Measurements from ENCODE around the gene NFS1. TPM values are rescaled to one million over a fixed set of nuclear protein-coding genes. Genes with fewer than 3 reads are reported as not detected.

The NFS1 gene
- polyA plus RNA-seq, 2 of the 4 experiments (the other 2 are of a cell fraction) = 44.0 to 50.5 TPM

GRCh38 chr20:35729836-35730582 lies 30.9 kb upstream of the NFS1 start (continued):
- TF ChIP-seq REST (IDR thresholded peaks at IDR 0.05) (no peak), NPAS2 (CRISPR knock-in tag; IDR thresholded peaks at IDR 0.05; ENCODE audit: borderline replicate concordance) (no peak), RNF2 (IDR thresholded peaks at IDR 0.05; ENCODE audit: borderline replicate concordance, low read depth) (no peak), TFCP2L1 (CRISPR knock-in tag; IDR thresholded peaks at IDR 0.05) (no peak), MYC (IDR thresholded peaks at IDR 0.05; ENCODE audit: borderline replicate concordance, low read length) (no peak), CHD2 (IDR thresholded peaks at IDR 0.05; ENCODE audit: low read length, partially characterized antibody) (no peak), NFE2L2 (conservative IDR thresholded peaks at IDR 0.05; ENCODE audit: low read length) (no peak), KDM5A (IDR thresholded peaks at IDR 0.05) (no peak), POLR2AphosphoS2 (conservative IDR thresholded peaks at IDR 0.05; ENCODE audit: low read length) (0 out of 2 replicates have a peak, but pooled peaks have one; percentile 3), MAFK (IDR thresholded peaks at IDR 0.05; ENCODE audit: partially characterized antibody) (no peak), SREBF2 (IDR thresholded peaks at IDR 0.05) (no peak), KDM1A (IDR thresholded peaks at IDR 0.05; ENCODE audit: low read depth) (no peak), RAD21 (conservative IDR thresholded peaks at IDR 0.05 in 1 of 2, IDR thresholded peaks at IDR 0.05 in 1 of 2) (no peak)

- H3K4me2 ChIP-seq = no peak overlapping the region
- H3K27ac ChIP-seq = no peak overlapping the region
- no peak for ATAC-seq
- DNase-seq (ENCODE audit: low read depth in 1 of 2, low spot score in 1 of 2) = no peak
- H3K4me3 ChIP-seq = no peak overlapping the region
- POLR2A ChIA-PET = interaction anchor here (0.7 to 4.0 kb wide), 3 partner anchors 11 to 23 kb away, joined by 3 to 38 read pairs (median 7); partner anchors contain the start of gene RBM39
- no peaks in the 10 kb centered on the region for H3K9me3 ChIP-seq
- FAIRE-seq = no peak
- TF ChIP-seq TFCP2L1 (CRISPR knock-in tag; IDR thresholded peaks at IDR 0.05) = 0 out of 2 replicates have a peak, but pooled peaks have one; percentile 52
- TF ChIP-seq POLR2A (IDR thresholded peaks at IDR 0.05; ENCODE audit: low read length) = no peak
- CTCF ChIA-PET = interaction anchor here (0.6 to 4.1 kb wide), 4 partner anchors 8 to 30 kb away, joined by 3 to 14 read pairs (median 4); partner anchors contain the start of genes NFS1 and ROMO1
- peaks cover 32% of the 10 kb centered on the region for H3K4me1 ChIP-seq
- WGBS (ENCODE audit: missing lambda C conversion rate) = 90% methylated on average over 7 of the region's 7 CpGs
These were observed 30.2 kb upstream of the NFS1 start for GRCh38 chr20:35729283-35729807.

GRCh38 chr20:35726842-35727711 lies 27.9 kb upstream of the NFS1 start:
- Histone ChIP-seq H3K27ac (no peak overlapping the region), H3K4me3 (no peak overlapping the region), H3K4me1 (peaks cover 20% of the 10 kb centered on the region), H3K9me3 (no peaks in the 10 kb centered on the region), H3K4me2 (no peak overlapping the region)
- CTCF ChIA-PET = interaction anchor here (0.6 to 4.1 kb wide), 5 partner anchors 11 to 230 kb away, joined by 3 to 14 read pairs (median 3); no protein-coding TSS in a partner anchor
- no peak for ATAC-seq
- POLR2A ChIA-PET = interaction anchor here (0.9 to 1.6 kb wide), 3 partner anchors 9 to 23 kb away, joined by 3 read pairs; no protein-coding TSS in a partner anchor
- WGBS (ENCODE audit: missing lambda C conversion rate) = 93% methylated on average over 20 of the region's 20 CpGs
- no peak for DNase-seq (ENCODE audit: low read depth in 1 of 2, low spot score in 1 of 2)
- TF ChIP-seq CEBPB (IDR thresholded peaks at IDR 0.05) (peak; percentile 33 to 52; a peak in 1 of 4 replicates), KDM1A (IDR thresholded peaks at IDR 0.05; ENCODE audit: low read depth) (no peak)
- no peak for FAIRE-seq
